Ascending aorta (tissue), 2 donors: ENCODE data around the gene NXPE3. TPM values are rescaled to one million over a fixed set of nuclear protein-coding genes. Genes with fewer than 3 reads are reported as not detected.

ENCODE experiments used
- DNase-seq, 2 donors: peaks; one replicate each; pipeline ENCODE4 v3.0.0-alpha.2; 2019; ENCODE audit warnings: low spot score in 2 of 2
- H3K27ac ChIP-seq, 2 donors: fragments of 200-600 bp; sonication (generic); one replicate each; pipeline ENCODE4 v1.5.1; 2016 to 2017; ENCODE audit warnings: mild to moderate bottlenecking in 1 of 2
- H3K27me3 ChIP-seq: fragments of 200-600 bp; sonication (generic); one replicate; pipeline ENCODE4 v1.5.1; 2017
- H3K36me3 ChIP-seq, 2 donors: fragments of 200-600 bp; sonication (generic); one replicate each; pipeline ENCODE4 v1.5.1; 2016
- H3K4me1 ChIP-seq, 2 donors: fragments of 200-600 bp; sonication (generic); one replicate each; pipeline ENCODE4 v1.5.1; 2016 to 2017; ENCODE audit warnings: mild to moderate bottlenecking in 1 of 2
- H3K4me3 ChIP-seq, 2 donors: fragments of 200-600 bp; sonication (generic); one replicate each; pipeline ENCODE4 v1.5.1; 2016 to 2017; ENCODE audit warnings: mild to moderate bottlenecking in 1 of 2
- H3K9me3 ChIP-seq, 2 donors: fragments of 200-600 bp; sonication (generic); one replicate each; pipeline ENCODE4 v1.5.1; 2016
- intact Hi-C: fragments of 100-400 bp; cut with DNase I; formaldehyde crosslinking; loops from one replicate; pipeline ENCODE4 v1.15.1; 2023
- total RNA-seq: library from RNA; depleted of rRNA; stranded (reverse); fragments of >200 nt; gene quantifications from one replicate; pipeline ENCODE4 v1.1.0, GENCODE V29; 2016
- TF ChIP-seq, protein P1 (sequence below), 3 experiments: fragments of 200-600 bp in 2 of 3; fragments of 450-650 bp in 1 of 3; sonication (generic) in 2 of 3; IDR thresholded peaks; one replicate each; pipeline ENCODE4 v1.5.1; 2016 to 2019; ENCODE audit warnings: antibody characterized with exemption in 3 of 3, mild to moderate bottlenecking in 1 of 3, moderate library complexity in 1 of 3

Gene NXPE3
- total RNA-seq, 1 donor from 2014 or later = 25.8 TPM

DNA sequence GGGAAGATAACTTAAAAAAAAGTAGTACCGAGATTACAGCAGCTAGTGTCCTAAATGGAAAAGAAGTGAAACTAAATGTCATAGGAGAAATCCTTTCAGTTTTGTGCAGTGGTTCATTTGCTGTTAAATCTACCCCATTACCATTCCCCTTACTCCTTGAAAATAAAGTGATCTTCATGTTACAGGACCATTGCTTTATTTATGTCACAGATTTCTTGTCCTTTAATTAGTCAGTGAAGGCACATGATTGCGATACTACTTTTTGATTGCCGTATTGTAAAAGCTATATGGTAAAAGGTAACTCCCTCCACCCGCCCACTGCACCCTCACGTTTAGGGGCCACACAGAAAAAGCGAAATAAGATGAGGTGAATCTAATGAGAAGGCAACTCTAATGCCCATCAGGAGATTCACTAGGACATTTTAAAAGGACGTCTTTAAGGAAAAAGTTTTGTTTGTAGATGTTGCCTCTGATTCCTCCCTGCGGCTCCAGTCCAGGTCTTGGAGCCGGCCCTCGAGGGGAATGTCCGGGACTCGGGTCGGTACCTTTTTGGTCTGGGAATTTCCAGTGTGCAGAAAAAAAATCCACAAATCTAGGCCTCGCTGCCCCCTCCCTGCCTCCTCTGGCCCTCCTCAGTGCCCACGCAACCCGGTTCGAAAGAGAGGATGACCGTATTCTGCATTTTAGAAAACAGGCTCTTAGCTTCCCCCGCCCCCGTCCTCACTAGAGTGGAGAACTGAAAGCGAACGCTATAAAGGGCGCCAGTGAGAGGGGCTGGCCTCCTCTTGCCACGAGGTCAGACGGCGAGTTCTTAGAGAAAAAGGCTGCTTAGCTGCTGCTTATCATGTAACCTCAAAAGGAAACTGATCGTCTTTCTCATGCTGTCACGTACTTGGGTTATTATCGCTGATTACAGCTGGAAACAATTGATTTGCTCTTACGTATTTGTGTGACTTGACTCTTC is 48.5 kb downstream of the NXPE3 start:
- Histone ChIP-seq H3K27me3 (no peaks in the 10 kb centered on the region), H3K4me3 (peak overlapping the region; percentile 64 to 66), H3K9me3 (no peaks in the 10 kb centered on the region), H3K4me1 (peaks cover 0 to 21% of the 10 kb centered on the region in 2 donors), H3K36me3 (peaks cover 0 to 4% of the 10 kb centered on the region in 2 donors), H3K27ac (peak overlapping the region; percentile 78 to 87)
- TF ChIP-seq, protein P1, sequence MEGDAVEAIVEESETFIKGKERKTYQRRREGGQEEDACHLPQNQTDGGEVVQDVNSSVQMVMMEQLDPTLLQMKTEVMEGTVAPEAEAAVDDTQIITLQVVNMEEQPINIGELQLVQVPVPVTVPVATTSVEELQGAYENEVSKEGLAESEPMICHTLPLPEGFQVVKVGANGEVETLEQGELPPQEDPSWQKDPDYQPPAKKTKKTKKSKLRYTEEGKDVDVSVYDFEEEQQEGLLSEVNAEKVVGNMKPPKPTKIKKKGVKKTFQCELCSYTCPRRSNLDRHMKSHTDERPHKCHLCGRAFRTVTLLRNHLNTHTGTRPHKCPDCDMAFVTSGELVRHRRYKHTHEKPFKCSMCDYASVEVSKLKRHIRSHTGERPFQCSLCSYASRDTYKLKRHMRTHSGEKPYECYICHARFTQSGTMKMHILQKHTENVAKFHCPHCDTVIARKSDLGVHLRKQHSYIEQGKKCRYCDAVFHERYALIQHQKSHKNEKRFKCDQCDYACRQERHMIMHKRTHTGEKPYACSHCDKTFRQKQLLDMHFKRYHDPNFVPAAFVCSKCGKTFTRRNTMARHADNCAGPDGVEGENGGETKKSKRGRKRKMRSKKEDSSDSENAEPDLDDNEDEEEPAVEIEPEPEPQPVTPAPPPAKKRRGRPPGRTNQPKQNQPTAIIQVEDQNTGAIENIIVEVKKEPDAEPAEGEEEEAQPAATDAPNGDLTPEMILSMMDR (IDR thresholded peaks at IDR 0.05) = no peak
- DNase-seq = peak; percentile 53 to 90
- intact Hi-C loops = loop anchor here (2.0 kb wide), 1 partner anchor 75 kb away; no protein-coding TSS in a partner anchor

DNA sequence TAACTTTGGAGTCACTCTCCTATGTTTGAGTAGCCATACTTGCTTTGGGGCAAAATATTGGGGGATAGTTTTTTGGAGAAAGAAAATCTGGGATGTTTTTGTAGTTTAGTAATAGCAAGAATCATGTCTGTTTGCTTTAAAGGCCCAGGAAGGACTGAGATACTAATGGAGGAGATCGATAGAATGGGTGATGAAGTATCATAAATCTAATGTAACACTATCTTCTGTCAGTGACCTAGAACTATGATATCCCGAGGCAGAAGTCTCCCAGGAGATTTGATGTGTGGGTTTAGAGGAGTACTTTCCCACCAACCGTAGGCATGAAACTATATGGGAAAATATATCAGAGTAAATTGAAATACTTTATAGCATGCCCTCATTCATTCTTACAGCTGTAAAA is 49.3 kb downstream of the NXPE3 start:
- H3K27me3 ChIP-seq = no peaks in the 10 kb centered on the region
- TF ChIP-seq, protein P1 (IDR thresholded peaks at IDR 0.05) = no peak
- H3K4me3 ChIP-seq = peak overlapping the region; percentile 64 to 66
- peaks cover 0 to 21% of the 10 kb centered on the region in 2 donors for H3K4me1 ChIP-seq
- H3K27ac ChIP-seq = peak overlapping the region; percentile 78 to 87
- intact Hi-C loops = loop anchor here (2.0 kb wide), 1 partner anchor 75 kb away; no protein-coding TSS in a partner anchor
- H3K9me3 ChIP-seq = no peaks in the 10 kb centered on the region
- H3K36me3 ChIP-seq = peaks cover 0 to 4% of the 10 kb centered on the region in 2 donors
- no peak for DNase-seq

DNA sequence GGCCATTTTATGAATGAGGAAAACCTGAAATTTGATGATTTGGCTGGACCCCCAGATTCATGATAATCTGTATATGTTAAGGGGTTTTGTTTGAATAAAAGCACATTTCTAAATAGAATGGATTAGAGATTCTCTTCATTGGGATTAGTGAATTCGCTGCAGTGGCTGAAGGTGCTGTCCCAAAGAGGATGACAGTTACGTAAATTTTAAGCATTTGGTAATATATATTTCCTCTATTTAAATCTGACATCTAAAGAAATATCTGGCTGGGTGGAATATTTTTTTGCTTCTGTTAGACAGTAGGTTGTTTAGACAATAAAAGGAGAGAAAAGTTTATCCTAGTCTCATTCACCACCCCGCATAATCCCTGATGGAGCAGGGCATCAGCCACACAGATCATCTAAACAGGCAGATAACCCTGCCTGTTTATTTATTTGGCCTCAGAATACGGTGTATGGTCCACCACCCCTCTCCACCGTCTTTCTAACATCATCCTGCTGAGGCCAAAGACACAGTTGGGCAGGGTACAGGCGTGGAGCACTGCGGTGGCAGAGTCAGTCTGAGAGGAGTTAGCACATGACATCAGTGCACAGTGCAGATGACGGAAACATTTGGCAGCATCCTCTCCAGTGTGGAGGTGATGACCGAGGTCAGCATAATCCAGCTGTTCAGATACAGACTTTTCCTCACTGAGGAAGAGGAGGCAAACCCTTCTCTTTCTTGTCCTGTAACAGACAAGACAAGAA is 49.9 kb downstream of the NXPE3 start:
- Histone ChIP-seq H3K4me3 (peak overlapping the region; percentile 64 to 66), H3K36me3 (peaks cover 0 to 4% of the 10 kb centered on the region in 2 donors), H3K27ac (peak overlapping the region; percentile 78 to 87), H3K9me3 (no peaks in the 10 kb centered on the region), H3K4me1 (peaks cover 0 to 21% of the 10 kb centered on the region in 2 donors), H3K27me3 (no peaks in the 10 kb centered on the region)
- TF ChIP-seq, protein P1 (IDR thresholded peaks at IDR 0.05) = no peak
- intact Hi-C loops = loop anchor here (1.0 to 2.0 kb wide), 2 partner anchors 20 to 74 kb away; partner anchors contain the start of gene NFKBIZ
- peak; percentile 64 to 88 for DNase-seq

DNA sequence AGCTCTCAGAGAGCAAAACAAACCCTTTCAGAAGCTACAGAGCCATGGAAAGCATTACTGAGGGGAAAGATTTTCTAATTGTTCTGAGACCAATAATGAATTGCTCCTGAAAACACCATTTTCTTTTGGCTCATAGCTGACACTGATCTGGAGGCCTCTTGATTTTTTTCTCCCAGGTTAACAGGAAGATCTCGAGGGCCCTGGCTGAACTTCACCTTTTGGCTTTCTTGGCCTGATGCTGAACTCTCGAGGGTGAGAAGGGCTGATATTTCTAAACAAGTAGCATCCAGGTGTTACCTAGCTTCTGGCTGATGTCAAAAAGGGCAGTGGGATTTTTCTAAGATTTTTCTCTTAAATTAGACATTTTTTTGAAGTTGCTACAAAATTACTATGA is 50.4 kb downstream of the NXPE3 start:
- Histone ChIP-seq H3K27ac (peak overlapping the region; percentile 78 to 87), H3K9me3 (no peaks in the 10 kb centered on the region), H3K4me3 (peak overlapping the region; percentile 64 to 66), H3K36me3 (peaks cover 0 to 2% of the 10 kb centered on the region in 2 donors), H3K4me1 (peaks cover 0 to 21% of the 10 kb centered on the region in 2 donors), H3K27me3 (no peaks in the 10 kb centered on the region)
- no peak for DNase-seq
- intact Hi-C loops = loop anchor here (1.0 to 2.0 kb wide), 2 partner anchors 20 to 73 kb away; partner anchors contain the start of gene NFKBIZ
- TF ChIP-seq, protein P1 (IDR thresholded peaks at IDR 0.05) = no peak

DNA sequence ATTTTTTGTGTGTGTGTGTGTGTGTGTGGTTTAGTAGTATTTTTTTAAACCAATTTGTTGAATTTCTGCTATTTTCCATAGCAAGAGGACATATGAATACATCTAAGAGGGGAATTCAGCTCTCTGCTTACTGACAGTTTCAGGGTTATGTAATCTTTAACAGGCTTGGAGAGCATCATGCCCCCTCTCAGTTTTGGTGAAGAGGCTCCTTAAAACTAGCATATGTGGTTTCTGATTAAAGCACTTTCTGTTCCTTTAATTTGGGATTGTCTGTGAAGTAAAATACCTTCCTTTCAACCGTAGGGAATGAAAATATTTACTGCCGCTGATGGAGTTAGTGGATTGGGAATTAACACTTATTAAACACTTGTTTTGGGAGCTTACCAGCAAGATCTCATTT is 50.9 kb downstream of the NXPE3 start:
- H3K27ac ChIP-seq = peak overlapping the region; percentile 78 to 87
- intact Hi-C loops = loop anchor here (1.0 to 2.0 kb wide), 2 partner anchors 19 to 73 kb away; partner anchors contain the start of gene NFKBIZ

More for the DNA sequence above, 50.9 kb downstream of the NXPE3 start:
- H3K4me1 ChIP-seq = peaks cover 0 to 21% of the 10 kb centered on the region in 2 donors
- H3K36me3 ChIP-seq = no peaks in the 10 kb centered on the region
- no peak for DNase-seq
- TF ChIP-seq, protein P1 (IDR thresholded peaks at IDR 0.05) = no peak
- peak overlapping the region in 1 of 2 donors; percentile 64 for H3K4me3 ChIP-seq
- no peaks in the 10 kb centered on the region for H3K9me3 ChIP-seq
- H3K27me3 ChIP-seq = no peaks in the 10 kb centered on the region
